ENCODE results near the gene COA1. TPM values are rescaled to one million over a fixed set of nuclear protein-coding genes. Genes with fewer than 3 reads are reported as not detected.
"Not testable (repeated sequence)": the region's sequence is repeated elsewhere in the genome, so short reads cannot be mapped to it uniquely, and the experiment has no call there.

Gene COA1
- polyA plus RNA-seq, 1 experiment, result 22.4 TPM

GRCh38 chr7:43604251-43604650, 125.1 kb downstream of the COA1 start:
- POLR2A ChIA-PET, result no interaction called here
- H3K27me3 ChIP-seq (ENCODE audit: control insufficient read depth, insufficient read depth, low read length), result no peaks in the 10 kb centered on the region

GRCh38 chr7:43602256-43602655, 127.1 kb downstream of the COA1 start:
- no peak for TF ChIP-seq CTCF (IDR thresholded peaks at IDR 0.05; ENCODE audit: low read depth, low read length)
- ChIA-PET CTCF (interaction anchor here (0.5 to 2.3 kb wide), 4 partner anchors 9 to 98 kb away, joined by 3 to 14 read pairs (median 5); partner anchors contain the start of gene STK17A), POLR2A (interaction anchor here (0.5 to 0.8 kb wide), 2 partner anchors 10 to 16 kb away, joined by 4 to 5 read pairs; no protein-coding TSS in a partner anchor)
- Histone ChIP-seq H3K27me3 (ENCODE audit: control insufficient read depth, insufficient read depth, low read length) (no peaks in the 10 kb centered on the region), H3K4me3 (ENCODE audit: low read depth, low read length) (no peak overlapping the region), H3K27ac (ENCODE audit: low read depth, low read length) (no peak overlapping the region), H3K9me3 (ENCODE audit: control insufficient read depth, insufficient read depth, low read length) (no peaks in the 10 kb centered on the region)
- no peak for DNase-seq (ENCODE audit: low read depth, low spot score)

More at GRCh38 chr7:43604251-43604650, 125.1 kb downstream of the COA1 start:
- Histone ChIP-seq H3K4me3 (ENCODE audit: low read depth, low read length) (no peak overlapping the region), H3K9me3 (ENCODE audit: control insufficient read depth, insufficient read depth, low read length) (no peaks in the 10 kb centered on the region), H3K27ac (ENCODE audit: low read depth, low read length) (no peak overlapping the region)
- DNase-seq (ENCODE audit: low read depth, low spot score), result no peak
- CTCF ChIA-PET, result interaction anchor here (1.0 to 3.3 kb wide), 3 partner anchors 22 to 117 kb away, joined by 3 to 23 read pairs (median 6); partner anchors contain the start of gene STK17A
- TF ChIP-seq CTCF (IDR thresholded peaks at IDR 0.05; ENCODE audit: low read depth, low read length), result no peak

GRCh38 chr7:43600056-43600455, 129.3 kb downstream of the COA1 start:
- Histone ChIP-seq H3K27ac (ENCODE audit: low read depth, low read length) (no peak overlapping the region), H3K4me3 (ENCODE audit: low read depth, low read length) (no peak overlapping the region), H3K9me3 (ENCODE audit: control insufficient read depth, insufficient read depth, low read length) (no peaks in the 10 kb centered on the region), H3K27me3 (ENCODE audit: control insufficient read depth, insufficient read depth, low read length) (no peaks in the 10 kb centered on the region)
- no peak for DNase-seq (ENCODE audit: low read depth, low spot score)
- POLR2A ChIA-PET, result no interaction called here
- CTCF ChIA-PET, result no interaction called here
- TF ChIP-seq CTCF (IDR thresholded peaks at IDR 0.05; ENCODE audit: low read depth, low read length), result no peak

GRCh38 chr7:43596426-43596825, 132.9 kb downstream of the COA1 start:
- H3K4me3 ChIP-seq (ENCODE audit: low read depth, low read length); POLR2A ChIA-PET; H3K27me3 ChIP-seq (ENCODE audit: control insufficient read depth, insufficient read depth, low read length); DNase-seq (ENCODE audit: low read depth, low spot score); H3K27ac ChIP-seq (ENCODE audit: low read depth, low read length); H3K9me3 ChIP-seq (ENCODE audit: control insufficient read depth, insufficient read depth, low read length): not testable (repeated sequence)
- CTCF ChIA-PET, result interaction anchor here (2.7 kb wide), 1 partner anchor 14 kb away, joined by 21 read pairs; the partner anchor contains the start of gene STK17A

- H3K4me3 ChIP-seq (ENCODE audit: low read depth, low read length), result no peak overlapping the region
- H3K27me3 ChIP-seq (ENCODE audit: control insufficient read depth, insufficient read depth, low read length), result no peaks in the 10 kb centered on the region
- no peak for DNase-seq (ENCODE audit: low read depth, low spot score)
- no peak overlapping the region for H3K27ac ChIP-seq (ENCODE audit: low read depth, low read length)
- no peaks in the 10 kb centered on the region for H3K9me3 ChIP-seq (ENCODE audit: control insufficient read depth, insufficient read depth, low read length)
- ChIA-PET POLR2A (no interaction called here), CTCF (interaction anchor here (0.6 to 2.7 kb wide), 2 partner anchors 11 to 95 kb away, joined by 3 to 21 read pairs; partner anchors contain the start of gene STK17A)
- no peak for TF ChIP-seq CTCF (IDR thresholded peaks at IDR 0.05; ENCODE audit: low read depth, low read length)
Measured at GRCh38 chr7:43594020-43594419, 135.3 kb downstream of the COA1 start.

Measured in AG04450 (cell line).